Skin of body (tissue), 2 donors: ENCODE measurements around the gene HOXA11. TPM values are rescaled to one million over a fixed set of nuclear protein-coding genes. Genes with fewer than 3 reads are reported as not detected.

Experiments
- DNase-seq: peaks from one replicate; lab custom pipeline; 2025; lab: John Stamatoyannopoulos, UW
- total RNA-seq: library from RNA; depleted of rRNA; stranded (reverse); fragments of >200 nt; gene quantifications from one replicate; pipeline ENCODE4 v1.2.3, GENCODE V29; 2014

The HOXA11 gene
- total RNA-seq, 1 donor from 2014 or later: 0.20 TPM

DNA sequence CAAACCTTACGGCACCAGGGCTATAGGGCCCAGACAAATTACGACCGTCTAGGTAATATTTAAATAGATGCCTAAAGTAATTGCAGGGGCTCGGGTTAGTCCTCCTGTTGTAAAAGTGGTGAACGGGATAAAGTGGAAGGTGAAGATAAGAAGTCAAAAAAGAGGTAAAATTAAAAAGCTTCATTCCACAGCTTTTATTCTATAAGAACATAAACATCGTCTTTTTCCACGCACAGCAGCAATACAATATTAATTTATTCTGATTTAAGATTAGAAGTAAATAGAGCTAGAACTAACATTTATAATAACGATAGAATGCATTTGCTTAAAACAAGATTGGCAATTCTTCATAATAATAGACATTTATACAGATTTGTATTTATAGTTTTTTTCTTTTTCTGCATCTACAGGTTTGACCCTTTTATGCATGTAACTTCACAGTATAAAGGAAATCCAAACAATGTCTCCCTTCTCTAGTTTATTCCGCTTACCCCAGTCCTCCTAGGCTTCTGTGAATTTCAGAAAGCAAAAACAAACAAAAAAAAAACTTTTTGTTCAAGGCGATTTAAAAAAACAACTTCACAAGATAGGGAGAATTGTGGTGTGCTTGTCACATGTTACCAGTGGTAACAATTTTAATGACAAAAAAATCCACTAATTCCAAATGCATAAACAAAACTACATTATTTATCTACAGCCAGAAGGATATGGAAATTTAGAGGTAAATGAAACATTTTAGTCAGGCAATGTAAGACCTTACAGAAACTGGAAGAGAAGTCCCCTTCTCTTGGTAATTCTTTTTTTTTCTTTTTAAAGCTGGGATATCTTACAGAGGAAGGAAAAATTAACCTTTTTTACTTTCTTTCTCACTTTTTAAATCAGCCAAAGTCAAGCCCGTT lies 14.4 kb downstream of the HOXA11 start:
- no peak for DNase-seq

DNA sequence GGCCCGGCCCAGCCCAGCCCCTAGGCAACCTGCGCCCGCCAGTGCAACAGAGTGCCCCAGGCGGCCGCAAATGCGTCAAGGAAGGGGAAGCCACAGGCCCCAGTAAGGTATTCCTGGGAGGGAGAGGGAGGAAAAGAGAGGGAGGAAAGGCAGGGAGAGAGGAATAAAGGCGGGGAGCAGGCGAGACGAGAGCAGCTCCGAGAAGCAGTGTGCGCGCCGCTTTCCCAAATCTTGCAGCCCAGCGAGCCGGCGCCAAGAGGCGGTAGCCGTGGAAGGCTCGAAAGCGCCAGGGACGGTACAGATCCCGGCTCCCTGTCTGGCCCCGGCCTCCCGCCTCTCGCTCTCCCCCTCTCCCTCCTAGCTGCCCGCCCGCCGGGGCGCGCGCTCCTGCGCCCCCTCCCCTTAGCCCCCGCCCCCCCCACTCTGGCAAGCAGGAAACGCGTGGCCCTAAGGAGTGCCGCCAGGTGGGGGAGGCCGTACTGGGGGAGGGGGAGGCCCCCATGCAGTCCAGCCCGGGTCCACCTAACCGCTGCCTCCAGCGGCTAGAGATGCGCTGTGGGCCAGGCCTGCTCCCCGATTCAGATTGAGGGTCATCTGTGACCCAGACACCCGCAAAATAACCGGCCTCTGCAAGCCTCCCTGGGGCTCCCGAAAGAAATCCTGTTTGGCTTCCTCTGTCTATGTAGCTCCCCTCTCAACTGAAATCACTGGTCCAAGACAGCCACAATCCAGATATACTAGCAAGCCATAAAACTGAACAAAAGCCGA lies 15.2 kb downstream of the HOXA11 start:
- no peak for DNase-seq

DNA sequence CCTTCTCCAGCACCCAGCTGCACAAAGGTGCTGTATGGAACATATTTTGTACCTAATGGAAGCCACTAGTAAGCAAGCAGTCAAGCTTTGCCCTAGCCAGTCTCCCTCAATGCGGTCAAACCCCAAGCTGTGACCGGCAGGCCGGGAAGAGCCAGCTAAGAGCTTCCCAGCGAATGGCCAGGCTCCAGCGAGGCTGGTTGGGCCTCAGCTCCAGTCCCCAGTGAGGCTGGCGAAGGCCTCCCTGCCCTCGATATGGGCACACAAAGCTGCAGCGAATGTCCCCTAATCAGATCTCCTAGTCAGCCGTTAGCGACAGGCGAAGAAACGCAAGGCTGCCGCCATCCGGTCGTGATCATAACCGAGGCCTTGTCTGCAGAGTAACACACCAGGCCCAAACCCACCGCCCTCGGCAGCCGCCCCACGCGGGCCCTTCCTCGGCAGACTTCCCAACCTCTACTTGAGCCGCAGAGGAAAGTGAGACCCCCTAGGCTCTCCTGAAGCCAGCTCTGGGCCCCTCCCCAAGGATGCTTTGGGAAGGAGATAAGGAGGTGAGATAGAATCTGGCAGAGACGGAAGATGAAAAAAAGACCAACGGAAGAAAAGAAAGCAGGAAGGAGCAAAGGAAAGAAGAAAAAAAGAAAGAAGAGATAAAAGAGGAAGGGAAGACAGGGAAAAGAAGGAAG lies 16.6 kb downstream of the HOXA11 start:
- peak; percentile 59 for DNase-seq

DNA sequence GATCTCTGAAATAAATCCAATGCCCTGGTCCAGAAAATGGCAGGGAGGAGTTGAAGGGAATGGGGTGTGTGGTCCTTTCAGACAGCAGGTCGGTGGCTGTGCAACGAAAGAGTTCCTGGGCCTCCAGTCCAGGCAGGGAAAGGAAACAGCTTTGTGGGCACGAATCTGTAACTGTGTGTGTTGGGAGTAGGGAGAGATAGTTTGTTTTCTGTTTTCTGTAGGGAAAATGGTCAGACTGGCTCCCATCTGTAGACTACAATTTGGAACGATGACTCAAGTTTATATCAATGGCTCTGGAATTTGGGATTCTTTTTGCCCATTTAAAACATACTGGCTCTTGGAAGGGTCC lies 17.1 kb downstream of the HOXA11 start:
- DNase-seq: no peak

DNA sequence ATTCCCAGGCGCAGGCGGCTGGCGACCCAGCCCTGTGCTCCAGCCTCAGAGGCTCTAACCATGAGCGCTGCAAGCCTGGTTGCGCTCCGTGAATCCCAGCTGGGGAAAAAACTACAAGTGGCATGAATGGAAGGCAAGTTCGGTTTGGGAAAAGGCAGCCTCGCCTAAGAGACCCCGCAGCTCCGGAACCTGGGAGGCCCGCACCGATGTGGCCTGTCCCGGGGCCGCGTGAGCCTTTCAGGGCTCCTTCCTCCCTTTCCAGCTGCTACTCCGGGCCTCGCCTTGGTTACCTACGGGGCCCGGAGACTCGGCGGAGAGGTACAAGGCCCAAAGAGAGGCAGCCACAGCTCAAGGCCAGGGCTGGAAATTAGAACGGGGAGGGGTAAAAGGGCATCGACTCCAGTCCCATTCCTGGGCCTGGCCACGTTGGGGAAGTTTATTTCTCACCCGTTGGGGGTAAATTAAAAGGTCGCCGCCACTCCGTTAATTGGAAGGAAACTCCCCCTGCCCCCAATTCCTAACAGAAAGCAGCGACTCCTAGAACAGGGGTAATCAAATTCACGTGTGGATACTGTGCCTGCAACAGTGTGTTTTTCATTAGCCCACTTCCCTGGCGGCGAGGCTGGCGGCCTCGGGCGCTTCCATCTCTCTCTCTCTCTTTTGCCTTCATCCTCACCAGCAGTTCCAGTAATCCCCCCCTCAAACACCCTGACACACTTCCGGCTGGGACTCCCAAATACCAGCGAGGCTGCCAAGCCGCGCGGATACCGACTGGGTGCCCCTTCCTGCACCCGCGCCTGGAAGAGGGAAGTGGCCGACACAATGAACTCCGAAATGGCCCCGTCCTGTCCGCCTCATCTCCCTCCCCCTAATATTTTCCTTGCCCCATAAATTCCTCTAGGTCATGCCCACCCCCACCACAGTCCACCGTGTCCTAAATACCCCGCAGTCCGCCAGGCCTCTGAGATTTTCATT lies 18.2 kb downstream of the HOXA11 start:
- no peak for DNase-seq

DNA sequence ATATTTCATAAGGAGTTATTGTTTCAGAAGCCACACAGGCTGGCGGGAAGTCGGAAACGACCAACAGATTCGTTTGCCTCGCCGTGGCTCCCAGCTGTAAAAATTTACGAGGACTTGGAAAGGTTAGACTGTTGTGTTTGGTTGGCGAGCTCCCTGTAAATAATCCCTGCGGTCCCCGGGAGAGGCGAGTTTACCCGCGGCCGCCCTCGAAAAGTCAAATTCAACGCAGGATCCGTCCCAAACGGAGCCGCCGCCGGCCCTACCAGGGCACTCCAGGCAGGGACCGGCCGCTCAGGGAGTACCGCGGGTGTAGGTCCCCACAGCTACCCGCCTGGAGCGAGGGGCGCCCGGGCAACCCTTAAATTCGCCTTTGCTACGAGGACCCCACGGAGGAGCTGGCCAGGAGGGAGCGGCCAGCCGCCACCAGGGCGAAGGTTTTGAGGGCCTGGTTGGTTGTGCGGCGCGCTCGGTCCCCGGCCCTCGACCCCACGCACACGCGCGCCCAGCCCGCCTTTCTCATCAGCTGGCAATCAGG lies 19.0 kb downstream of the HOXA11 start:
- no peak for DNase-seq

DNA sequence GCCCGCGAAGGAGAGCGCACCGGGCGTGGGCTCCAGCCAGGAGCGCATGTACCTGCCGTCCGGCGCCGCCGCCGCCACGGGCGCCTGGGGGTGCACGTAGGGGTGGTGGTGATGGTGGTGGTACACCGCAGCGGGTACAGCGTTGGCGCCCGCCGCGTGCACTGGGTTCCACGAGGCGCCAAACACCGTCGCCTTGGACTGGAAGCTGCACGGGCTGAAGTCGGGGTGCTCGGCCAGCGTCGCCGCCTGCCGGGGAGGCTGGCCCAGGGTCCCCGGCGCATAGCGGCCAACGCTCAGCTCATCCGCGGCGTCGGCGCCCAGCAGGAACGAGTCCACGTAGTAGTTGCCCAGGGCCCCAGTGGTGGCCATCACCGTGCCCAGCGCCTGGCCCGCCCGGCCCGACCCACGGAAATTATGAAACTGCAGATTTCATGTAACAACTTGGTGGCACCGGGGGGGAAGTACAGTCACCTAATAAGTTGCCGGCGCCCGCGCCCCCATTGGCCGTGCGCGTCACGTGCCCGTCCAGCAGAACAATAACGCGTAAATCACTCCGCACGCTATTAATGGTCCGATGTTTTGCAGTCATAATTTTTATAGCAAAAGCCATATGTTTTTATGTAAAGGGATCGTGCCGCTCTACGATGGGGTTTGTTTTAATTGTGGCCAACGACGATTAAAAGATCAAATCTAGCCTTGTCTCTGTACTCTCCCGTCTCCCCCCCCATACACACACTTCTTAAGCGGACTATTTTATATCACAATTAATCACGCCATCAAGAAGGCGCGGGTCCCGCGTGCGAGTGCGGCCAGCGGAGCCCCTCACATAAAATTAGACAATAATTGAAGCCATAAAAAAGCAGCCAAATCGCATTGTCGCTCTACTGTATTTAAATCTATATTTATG lies 19.7 kb downstream of the HOXA11 start, which contains the start of gene HOXA9:
HOXA9 (minus strand) TSS at position 449 of the 907 bp plus-strand sequence; CDS start at position 369, 80 bp downstream.
- DNase-seq: peak; percentile 91

DNA sequence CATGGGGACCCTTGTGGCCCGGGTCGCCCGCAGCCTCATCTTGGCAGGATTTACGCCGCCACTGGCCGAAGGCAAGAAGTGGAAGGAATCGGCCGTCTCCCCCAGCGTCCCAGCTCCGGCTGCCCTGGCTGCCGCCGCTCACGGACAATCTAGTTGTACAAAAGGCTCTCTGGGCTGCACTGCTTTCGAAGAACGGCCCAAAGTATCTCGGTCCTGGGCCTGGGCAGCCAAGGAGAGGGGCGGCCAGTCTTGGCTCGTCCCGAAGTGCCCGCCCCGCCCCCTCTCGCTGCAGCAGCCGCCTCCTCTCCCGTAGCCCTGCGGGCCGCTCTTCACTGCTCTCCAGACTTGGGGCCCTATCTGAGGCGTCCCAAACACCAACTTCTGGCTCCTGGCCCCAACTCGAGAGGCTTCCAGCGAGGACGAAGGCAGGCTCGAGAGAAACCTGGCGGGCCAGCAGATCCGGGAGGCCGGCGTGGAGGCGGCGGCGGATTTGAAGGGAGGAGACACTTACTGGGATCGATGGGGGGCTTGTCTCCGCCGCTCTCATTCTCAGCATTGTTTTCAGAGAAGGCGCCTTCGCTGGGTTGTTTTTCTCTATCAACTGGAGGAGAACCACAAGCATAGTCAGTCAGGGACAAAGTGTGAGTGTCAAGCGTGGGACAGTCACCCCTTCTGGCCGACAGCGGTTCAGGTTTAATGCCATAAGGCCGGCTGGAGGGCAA lies 20.5 kb downstream of the HOXA11 start:
- DNase-seq: no peak

DNA sequence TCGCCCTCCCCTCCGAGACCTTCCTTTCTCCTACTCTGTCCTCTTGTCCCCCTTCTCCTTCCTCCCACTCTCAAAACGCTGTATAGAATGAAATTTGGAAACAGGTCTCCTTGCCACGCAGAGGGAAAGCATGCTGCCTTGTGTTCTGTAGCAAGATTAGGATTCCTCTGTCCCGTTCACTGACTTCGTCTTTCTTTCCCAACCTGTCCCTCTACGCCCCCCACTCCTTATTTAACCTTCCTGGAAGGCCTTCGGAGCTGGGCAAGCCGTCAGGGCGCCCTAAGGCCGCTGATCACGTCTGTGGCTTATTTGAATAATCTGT lies 21.0 kb downstream of the HOXA11 start:
- DNase-seq: no peak

DNA sequence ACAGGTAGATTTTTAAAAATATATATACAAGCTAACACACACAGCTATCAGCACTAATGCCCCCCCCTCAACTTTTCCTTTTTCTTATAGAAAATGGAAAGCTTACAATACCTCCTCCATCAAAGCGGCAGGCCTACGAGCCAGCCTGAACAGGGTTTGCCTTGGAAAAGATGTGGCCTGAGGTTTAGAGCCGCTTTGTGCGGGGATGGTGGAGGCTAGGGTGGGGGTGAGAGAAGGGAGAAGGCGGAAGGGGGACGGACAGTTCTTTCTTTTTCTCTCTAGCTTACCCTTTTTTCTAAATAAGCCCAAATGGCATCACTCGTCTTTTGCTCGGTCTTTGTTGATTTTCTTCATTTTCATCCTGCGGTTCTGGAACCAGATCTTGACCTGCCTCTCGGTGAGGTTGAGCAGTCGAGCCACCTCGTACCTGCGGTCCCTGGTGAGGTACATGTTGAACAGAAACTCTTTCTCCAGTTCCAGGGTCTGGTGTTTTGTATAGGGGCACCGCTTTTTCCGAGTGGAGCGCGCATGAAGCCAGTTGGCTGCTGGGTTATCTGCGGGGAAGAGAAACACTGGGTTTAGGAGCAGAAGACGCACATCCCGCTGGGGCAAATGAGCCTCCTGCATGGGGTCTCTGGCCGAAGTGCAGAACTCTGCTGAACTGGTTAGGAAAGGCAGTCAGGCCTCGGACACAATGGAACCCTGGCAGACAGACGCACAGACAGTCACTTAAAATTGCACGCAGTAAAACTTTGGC lies 21.6 kb downstream of the HOXA11 start:
- no peak for DNase-seq

DNA sequence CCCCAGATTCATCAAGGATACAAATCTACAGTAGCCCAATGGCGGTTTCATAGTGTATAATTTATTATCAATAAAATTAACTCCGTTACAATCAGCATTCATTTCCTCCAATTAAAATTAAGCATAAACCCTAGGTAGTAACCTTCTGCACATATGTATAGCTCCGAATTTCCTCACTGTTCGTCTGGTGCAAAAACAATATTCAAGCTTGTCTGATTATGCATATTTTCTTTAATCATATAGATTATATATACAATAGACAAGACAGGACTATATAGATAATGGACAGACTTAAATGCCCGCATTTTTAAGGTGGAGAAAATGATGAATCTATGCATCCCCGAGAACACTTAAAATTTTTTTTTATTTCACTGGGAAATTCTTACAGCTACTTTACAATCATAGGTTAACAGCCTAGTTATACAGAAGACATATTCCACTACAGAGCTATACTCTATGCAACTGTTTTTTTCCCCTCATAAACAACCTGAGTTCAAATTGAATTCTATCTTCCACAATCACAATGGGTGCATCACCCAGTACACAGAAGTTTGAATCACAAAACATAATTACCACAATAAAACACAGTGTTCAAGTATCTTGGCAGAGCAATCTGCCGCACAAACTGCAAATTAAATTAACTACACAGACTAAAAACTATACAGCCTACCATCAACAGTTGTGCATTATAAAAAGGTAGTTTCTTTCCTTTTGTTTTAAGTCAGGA lies 22.3 kb downstream of the HOXA11 start:
- no peak for DNase-seq

DNA sequence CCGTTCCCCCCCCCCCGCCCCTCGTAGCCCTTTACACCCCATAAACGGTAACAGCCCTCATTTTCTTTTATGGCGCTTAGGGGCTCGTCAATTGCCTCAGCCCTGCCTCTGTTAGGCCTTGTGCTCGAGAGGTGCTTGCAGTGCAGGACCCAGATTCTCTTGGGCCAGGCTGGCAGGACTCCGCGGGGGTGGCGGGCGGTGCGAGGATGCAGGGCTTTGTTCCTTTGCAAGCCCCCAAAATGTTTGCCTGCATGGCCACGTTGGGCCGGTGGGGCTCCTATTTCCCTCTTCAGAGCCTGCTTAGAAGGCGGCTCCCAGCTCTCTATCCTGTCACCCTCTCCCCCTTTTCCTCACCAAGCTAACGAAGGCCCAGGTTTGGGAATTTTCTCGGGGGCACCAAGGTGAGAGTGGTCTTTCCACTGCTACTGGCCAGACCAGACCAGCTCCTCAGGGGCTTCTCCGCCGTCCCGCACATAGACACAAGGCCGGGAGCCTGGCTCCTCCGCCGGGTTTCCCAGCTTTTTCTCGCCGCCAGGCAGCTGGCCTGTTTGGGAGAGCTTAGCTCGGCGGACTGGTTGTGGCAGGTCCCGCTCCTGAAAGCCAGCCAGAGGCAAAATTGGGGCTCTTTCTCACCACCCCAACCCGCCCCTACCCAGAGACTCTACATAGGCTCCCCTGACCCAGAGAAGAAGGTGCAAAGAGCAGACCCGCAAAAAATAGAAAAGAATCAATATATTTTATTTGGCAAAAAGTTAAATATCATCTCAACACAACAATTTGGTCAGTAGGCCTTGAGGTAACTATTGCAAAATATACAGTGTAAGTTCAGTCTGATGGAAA lies 23.1 kb downstream of the HOXA11 start:
- no peak for DNase-seq

DNA sequence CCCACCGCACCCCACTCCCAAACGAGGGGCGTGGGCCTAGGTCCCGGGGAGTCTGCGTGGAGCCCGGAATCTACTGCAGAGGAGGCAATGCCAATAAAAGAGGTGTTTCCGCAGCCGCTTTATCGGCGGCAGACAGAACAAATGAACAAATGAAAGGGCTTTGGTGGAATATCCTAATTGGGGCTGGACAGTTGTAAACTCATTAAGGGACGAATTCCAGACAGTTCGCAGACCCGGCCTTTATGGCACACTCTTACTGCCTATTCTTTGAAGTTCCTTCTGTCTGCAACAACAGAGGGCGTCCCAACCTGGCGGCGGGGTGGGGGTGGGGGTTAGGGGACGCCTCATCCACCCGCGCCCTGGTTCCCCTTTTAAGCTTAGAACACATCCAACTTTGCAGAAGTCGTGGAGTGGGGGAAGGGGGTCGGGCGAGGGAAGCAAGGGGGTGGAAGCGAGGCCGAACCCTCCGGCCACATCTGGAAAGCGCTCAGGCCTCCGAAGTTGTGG lies 23.8 kb downstream of the HOXA11 start:
- DNase-seq: no peak

DNA sequence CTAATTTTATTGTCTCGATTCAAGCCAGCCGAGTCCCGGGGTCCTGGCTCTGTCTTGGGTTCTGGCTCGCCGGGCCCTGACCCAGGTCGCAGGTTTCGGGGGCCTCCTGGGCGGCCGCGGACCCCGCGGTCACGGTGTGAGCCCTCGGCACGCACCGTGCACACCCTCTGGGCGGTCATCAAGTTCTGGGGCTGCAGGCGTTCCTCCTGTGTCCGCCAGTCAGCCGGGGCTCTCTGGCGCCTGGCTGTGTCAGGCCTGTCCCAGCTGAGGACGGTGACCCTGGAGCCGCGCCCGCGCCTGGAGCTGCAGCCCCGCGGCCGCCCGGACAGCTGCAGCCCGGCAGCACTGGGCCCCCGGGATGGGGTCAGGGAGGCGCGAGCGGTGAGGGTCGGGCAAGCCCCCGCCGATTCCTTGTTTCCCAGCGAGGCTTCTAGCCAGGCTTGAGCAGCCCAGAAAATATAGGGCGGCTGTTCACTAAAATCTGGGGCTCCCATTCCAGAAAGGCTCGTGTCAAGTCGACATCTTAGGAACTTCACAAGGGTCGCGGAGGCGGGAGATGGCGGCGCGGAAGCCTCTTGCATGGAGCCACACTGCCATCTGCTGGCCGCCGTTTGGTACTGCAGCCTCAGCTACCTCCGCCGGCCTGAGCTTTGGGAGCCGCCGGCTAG lies 24.4 kb downstream of the HOXA11 start:
- DNase-seq: peak; percentile 89

DNA sequence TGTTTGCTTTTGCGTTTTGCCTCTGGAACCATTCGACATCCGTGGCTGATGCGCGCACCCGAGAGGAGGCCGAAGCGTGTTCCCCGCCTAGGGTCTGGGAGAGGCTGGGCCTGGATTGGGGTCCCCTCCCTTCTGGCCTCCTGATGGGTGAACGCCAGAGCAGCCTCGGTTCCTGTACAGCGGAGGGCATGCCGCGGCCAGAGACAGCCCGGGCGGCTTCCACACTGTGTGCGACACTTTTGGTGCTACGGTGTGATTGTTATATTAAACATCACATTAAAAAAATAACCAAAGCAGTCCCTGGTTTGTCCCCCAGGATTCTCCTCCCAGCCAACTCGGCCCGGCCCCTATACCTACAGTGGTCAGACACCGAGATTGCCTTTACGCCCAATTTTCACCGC lies 24.9 kb downstream of the HOXA11 start:
- no peak for DNase-seq
